H9 (cell line): ENCODE results near the gene CUBN. TPM values are rescaled to one million over a fixed set of nuclear protein-coding genes. Genes with fewer than 3 reads are reported as not detected.
"Not testable (repeated sequence)": the region's sequence is repeated elsewhere in the genome, so short reads cannot be mapped to it uniquely, and the experiment has no call there.

Source experiments
- DNase-seq: peaks from one replicate; pipeline ENCODE4 v3.0.0-alpha.2; 2017
- H2AFZ ChIP-seq: one replicate; pipeline ENCODE4 v1.6.1; 2013; ENCODE audit warnings: mild to moderate bottlenecking, low read length, control low read depth, moderate library complexity
- H2AK5ac ChIP-seq: 2 replicates; pipeline ENCODE4 v1.6.1; 2013; ENCODE audit warnings: low read length, control low read depth, mixed read lengths; ENCODE audit not compliant: insufficient read length
- H2BK120ac ChIP-seq: one replicate; pipeline ENCODE4 v1.6.1; 2013; ENCODE audit warnings: low read depth, mild to moderate bottlenecking, low read length, control low read depth, inconsistent platforms; ENCODE audit not compliant: poor library complexity, severe bottlenecking
- H2BK12ac ChIP-seq: 2 replicates; pipeline ENCODE4 v1.6.1; 2013; ENCODE audit warnings: low read length, control low read depth, mixed read lengths, low read depth; ENCODE audit not compliant: insufficient read length
- H2BK15ac ChIP-seq: 2 replicates; pipeline ENCODE4 v1.6.1; 2013; ENCODE audit warnings: low read depth, low read length, control low read depth
- H2BK20ac ChIP-seq: one replicate; pipeline ENCODE4 v1.6.1; 2013; ENCODE audit warnings: low read depth, mild to moderate bottlenecking, low read length, control low read depth, inconsistent platforms; ENCODE audit not compliant: poor library complexity, severe bottlenecking
- H2BK5ac ChIP-seq: 2 replicates; pipeline ENCODE4 v1.6.1; 2013; ENCODE audit warnings: low read length, control low read depth, mixed read lengths; ENCODE audit not compliant: insufficient read length
- H3K14ac ChIP-seq: 2 replicates; pipeline ENCODE4 v1.6.1; 2013; ENCODE audit warnings: low read length, control low read depth; ENCODE audit not compliant: insufficient read depth
- H3K18ac ChIP-seq: 2 replicates; pipeline ENCODE4 v1.6.1; 2013; ENCODE audit warnings: low read depth, mild to moderate bottlenecking, mixed read lengths, low read length, control low read depth; ENCODE audit not compliant: insufficient read length
- H3K23ac ChIP-seq: 2 replicates; pipeline ENCODE4 v1.6.1; 2013; ENCODE audit warnings: low read length, control low read depth, mixed read lengths, low read depth; ENCODE audit not compliant: insufficient read length
- H3K23me2 ChIP-seq: 2 replicates; pipeline ENCODE4 v1.6.1; 2013; ENCODE audit warnings: low read depth, mild to moderate bottlenecking, mixed read lengths, low read length, control low read depth; ENCODE audit not compliant: insufficient read length, poor library complexity, severe bottlenecking
- H3K27ac ChIP-seq: 2 replicates; pipeline ENCODE4 v1.5.1; 2013; ENCODE audit warnings: low read length, control low read depth, mixed read lengths, low read depth; ENCODE audit not compliant: insufficient read length
- H3K27me3 ChIP-seq: 2 replicates; pipeline ENCODE4 v1.6.1; 2013; ENCODE audit warnings: low read length, control low read depth, inconsistent platforms; ENCODE audit not compliant: insufficient read depth
- H3K4ac ChIP-seq: 2 replicates; pipeline ENCODE4 v1.6.1; 2013; ENCODE audit warnings: low read depth, mild to moderate bottlenecking, control low read depth, inconsistent platforms, low read length, moderate library complexity
- H3K4me1 ChIP-seq: 2 replicates; pipeline ENCODE4 v1.6.1; 2013; ENCODE audit warnings: low read length, control low read depth, inconsistent platforms; ENCODE audit not compliant: insufficient read depth
- H3K4me2 ChIP-seq: 2 replicates; pipeline ENCODE4 v1.6.1; 2013; ENCODE audit warnings: low read length, control low read depth, mixed read lengths; ENCODE audit not compliant: insufficient read length, insufficient read depth
- H3K56ac ChIP-seq: 2 replicates; pipeline ENCODE4 v1.6.1; 2013; ENCODE audit warnings: low read depth, mild to moderate bottlenecking, mixed read lengths, low read length, control low read depth; ENCODE audit not compliant: insufficient read length
- H3K79me1 ChIP-seq: 2 replicates; pipeline ENCODE4 v1.6.1; 2013; ENCODE audit warnings: low read depth, mild to moderate bottlenecking, moderate library complexity, low read length, control low read depth, inconsistent platforms; ENCODE audit not compliant: insufficient read depth, poor library complexity, severe bottlenecking
- H3K79me2 ChIP-seq: 2 replicates; pipeline ENCODE4 v1.6.1; 2013; ENCODE audit warnings: low read length, control low read depth, inconsistent platforms; ENCODE audit not compliant: insufficient read depth
- H3K9ac ChIP-seq: 2 replicates; pipeline ENCODE4 v1.6.1; 2013; ENCODE audit warnings: low read length, control low read depth, mixed read lengths; ENCODE audit not compliant: insufficient read length; ENCODE audit errors: extremely low read depth
- H3K9me3 ChIP-seq: one replicate; pipeline ENCODE4 v1.6.1; 2013; ENCODE audit warnings: low read depth, low read length, inconsistent platforms; ENCODE audit not compliant: control insufficient read depth
- H3T11ph ChIP-seq: one replicate; pipeline ENCODE4 v1.6.1; 2013; ENCODE audit warnings: mild to moderate bottlenecking, low read length, control low read depth, inconsistent platforms
- H4K20me1 ChIP-seq: one replicate; pipeline ENCODE4 v1.6.1; 2013; ENCODE audit not compliant: control insufficient read depth, insufficient read length, insufficient read depth
- H4K5ac ChIP-seq: 2 replicates; pipeline ENCODE4 v1.6.1; 2013; ENCODE audit warnings: low read depth, mild to moderate bottlenecking, mixed read lengths, low read length, control low read depth; ENCODE audit not compliant: insufficient read length
- H4K8ac ChIP-seq: replicated peaks from 2 replicates; pipeline ENCODE4 v1.6.1; 2013; ENCODE audit warnings: low read length, control low read depth, mixed read lengths, low read depth; ENCODE audit not compliant: insufficient read length
- H4K91ac ChIP-seq: 2 replicates; pipeline ENCODE4 v1.6.1; 2013; ENCODE audit warnings: low read depth, mild to moderate bottlenecking, moderate library complexity, mixed read lengths, low read length, control low read depth; ENCODE audit not compliant: insufficient read length
- H3K27ac Mint-ChIP-seq, 3 experiments: 2 replicates in 2 of 3; 3 replicates in 1 of 3; pipeline ENCODE4 v1.8.0; 2020 to 2021; ENCODE audit warnings: mixed read lengths in 3 of 3, mild to moderate bottlenecking in 1 of 3, moderate library complexity in 1 of 3
- H3K27me3 Mint-ChIP-seq: 2 replicates; pipeline ENCODE4 v1.8.0; 2021; ENCODE audit warnings: low read depth, mild to moderate bottlenecking, moderate library complexity, mixed read lengths
- H3K36me3 Mint-ChIP-seq, 3 experiments: 2 replicates in 2 of 3; 3 replicates in 1 of 3; pipeline ENCODE4 v1.8.0; 2020 to 2021; ENCODE audit warnings: low read depth in 3 of 3, mixed read lengths in 3 of 3; ENCODE audit not compliant: insufficient read depth in 1 of 3
- H3K4me1 Mint-ChIP-seq, 2 experiments: 2 replicates each; pipeline ENCODE4 v1.8.0; 2020; ENCODE audit warnings: mixed read lengths in 2 of 2
- H3K4me3 Mint-ChIP-seq, 2 experiments: 2 replicates in 1 of 2; 3 replicates in 1 of 2; pipeline ENCODE4 v1.8.0; 2020 to 2021; ENCODE audit warnings: mild to moderate bottlenecking in 2 of 2, mixed read lengths in 2 of 2, moderate library complexity in 1 of 2
- H3K9me3 Mint-ChIP-seq, 2 experiments: 2 replicates in 1 of 2; 3 replicates in 1 of 2; pipeline ENCODE4 v1.8.0; 2020; ENCODE audit warnings: mild to moderate bottlenecking in 2 of 2, mixed read lengths in 2 of 2, moderate library complexity in 1 of 2
- total RNA-seq: library from RNA; stranded (reverse); gene quantifications from 2 replicates; pipeline ENCODE4 v1.2.1, GENCODE V29; 2021

Gene CUBN
- total RNA-seq, 1 experiment from 2014 or later = 0.26 TPM

- H2AFZ ChIP-seq, H4K91ac ChIP-seq, H2BK5ac ChIP-seq, H3K79me1 ChIP-seq, H3T11ph ChIP-seq, H3K9ac ChIP-seq, H4K20me1 ChIP-seq, H2AK5ac ChIP-seq, H3K9me3 ChIP-seq, H3K27ac Mint-ChIP-seq, H3K27me3 ChIP-seq, H4K5ac ChIP-seq, H2BK15ac ChIP-seq, H3K23ac ChIP-seq, H3K4me3 Mint-ChIP-seq, H3K4me1 ChIP-seq, H4K8ac ChIP-seq, H3K23me2 ChIP-seq, H3K14ac ChIP-seq, H3K56ac ChIP-seq, H3K4me2 ChIP-seq, H3K79me2 ChIP-seq, DNase-seq, H2BK12ac ChIP-seq, H3K18ac ChIP-seq, H2BK120ac ChIP-seq, H3K27ac ChIP-seq, H2BK20ac ChIP-seq, H3K4ac ChIP-seq, H3K27me3 Mint-ChIP-seq: not testable (repeated sequence)
- Mint-ChIP-seq H3K4me1 (peaks cover 12 to 16% of the 10 kb centered on the region in 2 experiments), H3K9me3 (peaks cover 16 to 17% of the 10 kb centered on the region in 2 experiments), H3K36me3 (peaks cover 8 to 17% (median 12%) of the 10 kb centered on the region in 3 experiments; a peak in 5 of 7 replicates)
Observed at GRCh38 chr10:17012731-17013130, 116.9 kb downstream of the CUBN start.
